ENCODE results near the gene THTPA. TPM values are rescaled to one million over a fixed set of nuclear protein-coding genes. Genes with fewer than 3 reads are reported as not detected.
A peak's percentile ranks its signal among the peaks of the same experiment; 100 is the strongest.

THTPA gene
- total and polyA plus RNA-seq, 9 of the 15 experiments (the other 6 are each of a cell fraction or from before 2014, with no cell fraction given) = 2.4 to 8.7 (median 5.2) TPM

GRCh38 chr14:23588884-23589598 lies 33.0 kb downstream of the THTPA start (continued):
- no peak for TF ChIP-seq ZBTB1 (CRISPR knock-in tag; IDR thresholded peaks at IDR 0.05; ENCODE audit: borderline replicate concordance, low read depth)
- TF ChIP-seq YY1 (IDR thresholded peaks at IDR 0.05; ENCODE audit: borderline replicate concordance in 1 of 3, control insufficient read depth in 1 of 3, extremely low read depth in 1 of 3, insufficient read depth in 3 of 3, insufficient read length in 1 of 3, insufficient replicate concordance in 2 of 3, low read depth in 1 of 3, low read length in 2 of 3) = peak in 2 of 3 experiments; percentile 16 to 32
- 0 out of 2 replicates have a peak, but pooled peaks have one; percentile 29 for TF ChIP-seq ETV5 (CRISPR knock-in tag; IDR thresholded peaks at IDR 0.05; ENCODE audit: low read depth)
- TF ChIP-seq TFAP4 (CRISPR knock-in tag; IDR thresholded peaks at IDR 0.05; ENCODE audit: borderline replicate concordance) = peak; percentile 74
- peak; percentile 46 for TF ChIP-seq JUND (IDR thresholded peaks at IDR 0.05; ENCODE audit: borderline replicate concordance, low read depth, low read length)
- peak; percentile 46; the same call in 1 of the 3 replicates for TF ChIP-seq JUND (tag; IDR thresholded peaks at IDR 0.05; ENCODE audit: borderline replicate concordance, low read depth, low read length)
- no peak for TF ChIP-seq FOXJ2 (tag; IDR thresholded peaks at IDR 0.05)
- TF ChIP-seq SPI1 (IDR thresholded peaks at IDR 0.05; ENCODE audit: borderline replicate concordance, low read depth, low read length) = peak; percentile 44; the same call in 1 of the 2 replicates
- TF ChIP-seq SMARCA4 (IDR thresholded peaks at IDR 0.05) = peak; percentile 47; the same call in 1 of the 2 replicates
- TF ChIP-seq NFIX (CRISPR knock-in tag; IDR thresholded peaks at IDR 0.05; ENCODE audit: low read depth) = peak; percentile 53
- TF ChIP-seq DNMT1 (IDR thresholded peaks at IDR 0.05) = no peak
- TF ChIP-seq NCOR1 (IDR thresholded peaks at IDR 0.05) = 0 out of 2 replicates have a peak, but pooled peaks have one; percentile 21
- TF ChIP-seq SMAD4 (CRISPR knock-in tag; conservative IDR thresholded peaks at IDR 0.05) = peak; percentile 81
- 0 out of 2 replicates have a peak, but pooled peaks have one; percentile 7 for TF ChIP-seq TCF3 (CRISPR knock-in tag; IDR thresholded peaks at IDR 0.05)
- TF ChIP-seq CREM (IDR thresholded peaks at IDR 0.05; ENCODE audit: low read depth) = peak; percentile 44; the same call in 1 of the 2 replicates
- no peak for TF ChIP-seq ATF1 (CRISPR knock-in tag; IDR thresholded peaks at IDR 0.05)
- 0 out of 2 replicates have a peak, but pooled peaks have one; percentile 15 for TF ChIP-seq ATF1 (tag; IDR thresholded peaks at IDR 0.05)
- peak; percentile 31; the same call in 1 of the 2 replicates for TF ChIP-seq GABPB1 (CRISPR knock-in tag; IDR thresholded peaks at IDR 0.05)
- TF ChIP-seq MAZ (CRISPR knock-in tag; conservative IDR thresholded peaks at IDR 0.05 in 1 of 2, IDR thresholded peaks at IDR 0.05 in 1 of 2) = peak in 1 of 2 experiments; percentile 52; a peak in 2 of 4 replicates
- no peak for TF ChIP-seq ZNF174 (CRISPR knock-in tag; IDR thresholded peaks at IDR 0.05)
- no peak for TF ChIP-seq SFPQ (IDR thresholded peaks at IDR 0.05; ENCODE audit: low read depth, low read length)
- peak; percentile 63; the same call in 1 of the 2 replicates for TF ChIP-seq DPF2 (IDR thresholded peaks at IDR 0.05)
- TF ChIP-seq TBL1XR1 (IDR thresholded peaks at IDR 0.05; ENCODE audit: low read length in 2 of 2) = peak in 1 of 2 experiments; percentile 56; a peak in 1 of 4 replicates
- no peak for TF ChIP-seq SNRNP70 (optimal IDR thresholded peaks at IDR 0.05; ENCODE audit: low read depth, low read length)
- peak; percentile 19 for TF ChIP-seq MEIS2 (IDR thresholded peaks at IDR 0.05; ENCODE audit: partially characterized antibody)
